Fibroblast of lung (primary cell): ENCODE data around the gene TFCP2. TPM values are rescaled to one million over a fixed set of nuclear protein-coding genes. Genes with fewer than 3 reads are reported as not detected.

Source experiments
- DNase-seq, 2 donors: peaks; one replicate each; pipeline versions ENCODE4 v3.0.0 to v3.0.0-alpha.2; 2010; ENCODE audit warnings: low read depth in 2 of 2
- H2AFZ ChIP-seq: 2 replicates; pipeline ENCODE4 v1.5.1; 2012; ENCODE audit warnings: low read length, control low read depth, inconsistent platforms
- H3K27ac ChIP-seq: 2 replicates; pipeline ENCODE4 v1.5.1; 2011; ENCODE audit warnings: low read length, control low read depth; ENCODE audit not compliant: insufficient read depth
- H3K27me3 ChIP-seq: 2 replicates; pipeline ENCODE4 v1.5.1; 2011; ENCODE audit warnings: mild to moderate bottlenecking, low read length; ENCODE audit not compliant: control insufficient read depth, insufficient read depth
- H3K36me3 ChIP-seq: 2 replicates; pipeline ENCODE4 v1.5.1; 2011; ENCODE audit warnings: low read length; ENCODE audit not compliant: control insufficient read depth, insufficient read depth
- H3K4me1 ChIP-seq: 2 replicates; pipeline ENCODE4 v1.5.1; 2011; ENCODE audit warnings: low read length; ENCODE audit not compliant: control insufficient read depth, insufficient read depth; ENCODE audit errors: extremely low read depth
- H3K4me2 ChIP-seq: 2 replicates; pipeline ENCODE4 v1.5.1; 2011; ENCODE audit warnings: low read length, control low read depth; ENCODE audit not compliant: insufficient read depth; ENCODE audit errors: extremely low read depth
- H3K4me3 ChIP-seq, 4 experiments: fragments of 200-600 bp in 1 of 4; sonication (generic) in 1 of 4; replicated peaks in 1 of 4; 2 replicates each; pipeline ENCODE4 v1.5.1; 2011 to 2016; ENCODE audit warnings: low read length in 4 of 4, low read depth in 3 of 4, mild to moderate bottlenecking in 3 of 4, control low read depth in 2 of 4, inconsistent platforms in 1 of 4, mixed read lengths in 1 of 4; ENCODE audit not compliant: insufficient read depth in 1 of 4; ENCODE audit errors: control extremely low read depth in 1 of 4
- H3K79me2 ChIP-seq: 2 replicates; pipeline ENCODE4 v1.5.1; 2012; ENCODE audit warnings: mild to moderate bottlenecking, low read length, inconsistent platforms; ENCODE audit not compliant: control insufficient read depth, insufficient read depth
- H3K9ac ChIP-seq: 2 replicates; pipeline ENCODE4 v1.5.1; 2011; ENCODE audit warnings: mild to moderate bottlenecking, low read length, control low read depth; ENCODE audit not compliant: insufficient read depth
- H3K9me3 ChIP-seq: 2 replicates; pipeline ENCODE4 v1.5.1; 2012; ENCODE audit warnings: low read depth, low read length; ENCODE audit not compliant: control insufficient read depth, insufficient read depth
- H4K20me1 ChIP-seq: 2 replicates; pipeline ENCODE4 v1.5.1; 2011; ENCODE audit warnings: low read length; ENCODE audit not compliant: control insufficient read depth, insufficient read depth; ENCODE audit errors: extremely low read depth
- CTCF ChIP-seq, 2 donors: IDR thresholded peaks in 1 of 2; conservative IDR thresholded peaks in 1 of 2; 1 replicate in 1 of 2; 2 replicates in 1 of 2; pipeline ENCODE4 v1.5.1; 2011 to 2012; ENCODE audit warnings: low read length in 2 of 2, control low read depth in 1 of 2, inconsistent platforms in 1 of 2, low read depth in 1 of 2, mild to moderate bottlenecking in 1 of 2
- EZH2 ChIP-seq: IDR thresholded peaks from 2 replicates; pipeline ENCODE4 v1.5.1; 2012; ENCODE audit warnings: low read length, control low read depth, mild to moderate bottlenecking; ENCODE audit errors: missing control alignments
- polyA plus RNA-seq, 2 donors: library from polyadenylated mRNA; depleted of rRNA in 1 of 2; stranded (reverse) in 1 of 2; unstranded in 1 of 2; fragments of >200 nt; gene quantifications; 2 replicates each; pipeline ENCODE4 v1.2.1, GENCODE V29; 2011 to 2012; ENCODE audit warnings: missing spikeins in 1 of 2
- total RNA-seq: library from RNA; depleted of rRNA; stranded (reverse); fragments of >200 nt; gene quantifications from 2 replicates; pipeline ENCODE4 v1.2.1, GENCODE V29; 2014

The TFCP2 gene
- total and polyA plus RNA-seq, 2 donors (not counting 1 experiment from before 2014, with no cell fraction given): 9.4 to 23.0 TPM

- no peaks in the 10 kb centered on the region for H3K27me3 ChIP-seq
- H3K9me3 ChIP-seq: no peaks in the 10 kb centered on the region
- no peak overlapping the region for H3K9ac ChIP-seq
- H4K20me1 ChIP-seq: no peaks in the 10 kb centered on the region
- no peak for DNase-seq
- H3K4me1 ChIP-seq: no peaks in the 10 kb centered on the region
- no peak overlapping the region for H3K27ac ChIP-seq
- no peak overlapping the region for H2AFZ ChIP-seq
- peaks cover 40% of the 10 kb centered on the region for H3K79me2 ChIP-seq
- no peak overlapping the region for H3K4me2 ChIP-seq
- no peak overlapping the region for H3K4me3 ChIP-seq
- no peak for TF ChIP-seq EZH2
- TF ChIP-seq CTCF (conservative IDR thresholded peaks at IDR 0.05 in 1 of 2, IDR thresholded peaks at IDR 0.05 in 1 of 2; ENCODE audit: low read depth in 1 of 2, low read length in 2 of 2): no peak
- H3K36me3 ChIP-seq: peaks cover 1% of the 10 kb centered on the region
Observed at GRCh38 chr12:51076236-51076930, 96.6 kb downstream of the TFCP2 start.

GRCh38 chr12:51075390-51075789, 97.5 kb downstream of the TFCP2 start:
- Histone ChIP-seq H3K9ac (no peak overlapping the region), H3K4me1 (no peaks in the 10 kb centered on the region), H3K4me2 (no peak overlapping the region), H3K4me3 (no peak overlapping the region), H3K79me2 (peaks cover 31% of the 10 kb centered on the region), H3K36me3 (peaks cover 1% of the 10 kb centered on the region), H2AFZ (no peak overlapping the region), H4K20me1 (no peaks in the 10 kb centered on the region), H3K27ac (no peak overlapping the region), H3K9me3 (no peaks in the 10 kb centered on the region), H3K27me3 (no peaks in the 10 kb centered on the region)
- DNase-seq: no peak
- no peak for TF ChIP-seq EZH2
- TF ChIP-seq CTCF (conservative IDR thresholded peaks at IDR 0.05 in 1 of 2, IDR thresholded peaks at IDR 0.05 in 1 of 2; ENCODE audit: low read depth in 1 of 2, low read length in 2 of 2): no peak

DNA sequence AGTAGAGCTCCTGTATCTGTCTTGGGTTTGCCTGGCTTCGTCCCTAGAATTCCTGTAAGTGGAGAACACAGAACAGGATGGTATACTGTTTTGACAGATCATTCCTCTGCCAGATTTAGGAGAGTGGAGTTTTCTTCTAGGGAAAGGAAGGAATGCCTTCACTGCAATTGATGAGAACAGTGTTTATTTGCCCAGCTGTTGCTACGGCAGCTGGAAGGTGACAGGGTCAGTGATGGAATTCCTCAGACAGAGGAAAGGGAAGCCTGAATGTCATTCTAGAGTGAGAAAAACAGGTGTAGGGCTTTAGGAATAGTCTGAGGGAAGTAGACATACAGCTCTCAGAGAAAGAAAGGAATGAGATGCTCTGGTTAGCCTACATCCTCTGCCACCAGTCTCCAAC, 101.3 kb downstream of the TFCP2 start:
- Histone ChIP-seq H3K4me2 (no peak overlapping the region), H3K27me3 (no peaks in the 10 kb centered on the region), H3K4me1 (no peaks in the 10 kb centered on the region), H4K20me1 (no peaks in the 10 kb centered on the region), H3K27ac (no peak overlapping the region), H3K79me2 (peaks cover 10% of the 10 kb centered on the region), H3K36me3 (peaks cover 4% of the 10 kb centered on the region), H3K9me3 (no peaks in the 10 kb centered on the region), H2AFZ (no peak overlapping the region), H3K4me3 (no peak overlapping the region), H3K9ac (no peak overlapping the region)
- no peak for DNase-seq
- TF ChIP-seq CTCF (conservative IDR thresholded peaks at IDR 0.05 in 1 of 2, IDR thresholded peaks at IDR 0.05 in 1 of 2; ENCODE audit: low read depth in 1 of 2, low read length in 2 of 2) (no peak), EZH2 (no peak)
